Testis (tissue), 2 donors: Measurements from ENCODE around the gene SLC25A11.

Experiments
- CTCF ChIP-seq, 3 experiments: fragments of 450-650 bp in 2 of 3; fragments of 200-600 bp in 1 of 3; sonication (generic) in 1 of 3; IDR thresholded peaks; one replicate each; pipeline ENCODE4 v1.5.1; 2016 to 2019; ENCODE audit warnings: antibody characterized with exemption in 3 of 3, mild to moderate bottlenecking in 2 of 3, moderate library complexity in 1 of 3
- POLR2A ChIP-seq: fragments of 450-650 bp; IDR thresholded peaks from one replicate; pipeline ENCODE4 v1.6.1; 2017; ENCODE audit warnings: antibody characterized with exemption, mild to moderate bottlenecking, moderate library complexity

DNA sequence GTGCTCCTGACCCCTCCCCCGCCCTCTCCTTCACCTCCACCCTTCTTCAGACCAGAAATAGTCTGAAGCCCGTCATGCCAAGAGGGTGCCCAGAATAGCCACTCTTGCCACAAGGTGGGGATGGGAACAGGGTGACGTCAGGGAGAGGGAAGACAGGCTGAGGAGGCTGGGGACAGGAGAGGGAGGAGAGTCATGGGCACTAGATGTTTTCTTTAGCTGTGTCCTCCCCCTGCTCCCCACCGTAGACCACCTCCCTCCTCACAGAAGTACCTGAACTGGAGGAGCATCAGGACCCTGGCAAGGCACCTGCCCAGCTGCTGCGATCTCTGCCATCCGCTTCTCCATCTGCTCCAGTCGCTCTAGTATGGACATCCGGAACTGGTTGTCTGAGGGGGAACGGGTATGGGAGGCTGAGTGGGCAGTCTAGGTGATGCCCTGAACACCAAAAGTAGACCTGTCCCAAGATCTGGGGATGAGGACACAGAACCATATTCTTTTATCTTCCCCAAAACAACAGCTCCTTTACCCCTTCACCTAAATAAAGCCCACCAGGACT lies 34.3 kb upstream of the SLC25A11 start:
- TF ChIP-seq CTCF (IDR thresholded peaks at IDR 0.05) (no peak), POLR2A (no peak)
